ENCODE measurements around the gene DRAXIN.

DRAXIN gene

GRCh38 chr1:11691302-11691914 lies at the start of gene DRAXIN:
TSS of gene DRAXIN (plus strand) at chr1:11691710. CDS start at chr1:11706259, 14,549 bp downstream.
- no peak for DNase-seq (ENCODE audit: low spot score)

- DNase-seq (ENCODE audit: low spot score) = no peak
These were observed 49.7 kb upstream of the DRAXIN start for GRCh38 chr1:11641776-11642305.

- DNase-seq (ENCODE audit: low spot score) = peak; percentile 84
These were observed 49.0 kb upstream of the DRAXIN start for GRCh38 chr1:11642418-11643017.

- DNase-seq (ENCODE audit: low spot score) = no peak
These were observed 47.7 kb upstream of the DRAXIN start for GRCh38 chr1:11643782-11644181.

- no peak for DNase-seq (ENCODE audit: low spot score)
These were observed 46.2 kb upstream of the DRAXIN start for GRCh38 chr1:11645270-11645669.

GRCh38 chr1:11645670-11646265 lies 45.7 kb upstream of the DRAXIN start:
- peak; percentile 73 for DNase-seq (ENCODE audit: low spot score)

- DNase-seq (ENCODE audit: low spot score) = no peak
These were observed 45.2 kb upstream of the DRAXIN start for GRCh38 chr1:11646317-11646716.

- no peak for DNase-seq (ENCODE audit: low spot score)
These were observed 44.2 kb upstream of the DRAXIN start for GRCh38 chr1:11647333-11647732.

- DNase-seq (ENCODE audit: low spot score) = no peak
These were observed 43.5 kb upstream of the DRAXIN start for GRCh38 chr1:11648039-11648438.

GRCh38 chr1:11648732-11649158 lies 42.8 kb upstream of the DRAXIN start:
- DNase-seq (ENCODE audit: low spot score) = no peak

GRCh38 chr1:11649237-11649623 lies 42.3 kb upstream of the DRAXIN start:
- no peak for DNase-seq (ENCODE audit: low spot score)

GRCh38 chr1:11649624-11650330 lies 41.7 kb upstream of the DRAXIN start:
- no peak for DNase-seq (ENCODE audit: low spot score)

GRCh38 chr1:11650331-11650991 lies 41.0 kb upstream of the DRAXIN start:
- peak; percentile 82 for DNase-seq (ENCODE audit: low spot score)

- no peak for DNase-seq (ENCODE audit: low spot score)
These were observed 40.5 kb upstream of the DRAXIN start for GRCh38 chr1:11651017-11651416.

GRCh38 chr1:11652203-11652780 lies 39.2 kb upstream of the DRAXIN start:
- DNase-seq (ENCODE audit: low spot score) = no peak

GRCh38 chr1:11653101-11653860 lies 38.2 kb upstream of the DRAXIN start:
- DNase-seq (ENCODE audit: low spot score) = peak; percentile 86

GRCh38 chr1:11653861-11654136 lies 37.7 kb upstream of the DRAXIN start:
- no peak for DNase-seq (ENCODE audit: low spot score)

- peak; percentile 84 for DNase-seq (ENCODE audit: low spot score)
These were observed 37.2 kb upstream of the DRAXIN start, which contains the start of the genes FBXO2 and FBXO44 for GRCh38 chr1:11654137-11654938. TSS of gene FBXO2 (minus strand) at chr1:11654429. CDS start at chr1:11654340, 89 bp downstream. TSS of gene FBXO44 (plus strand) at chr1:11654877. CDS start at chr1:11655836, 959 bp downstream.

GRCh38 chr1:11654939-11655808 lies 36.3 kb upstream of the DRAXIN start:
- DNase-seq (ENCODE audit: low spot score) = no peak

All from HuH-7 (cell line).